KMS-11 (cell line): ENCODE data around the gene GALNT2.

Experiments used
- H2AFZ ChIP-seq: fragments of 200-600 bp; sonication (generic); 2 replicates; pipeline ENCODE4 v1.6.1; 2016; ENCODE audit warnings: antibody characterized with exemption, mixed run types, low read depth
- H3K27ac ChIP-seq: fragments of 200-600 bp; sonication (generic); 2 replicates; pipeline ENCODE4 v1.6.1; 2016; ENCODE audit warnings: mild to moderate bottlenecking, mixed run types
- H3K27me3 ChIP-seq: fragments of 200-600 bp; sonication (generic); 2 replicates; pipeline ENCODE4 v1.6.1; 2017; ENCODE audit warnings: mild to moderate bottlenecking, low read depth, mixed run types, moderate library complexity; ENCODE audit not compliant: insufficient read depth
- H3K36me3 ChIP-seq: fragments of 200-600 bp; sonication (generic); 2 replicates; pipeline ENCODE4 v1.6.1; 2017; ENCODE audit warnings: mild to moderate bottlenecking, mixed run types; ENCODE audit not compliant: insufficient read depth
- H3K4me1 ChIP-seq: fragments of 200-600 bp; sonication (generic); 2 replicates; pipeline ENCODE4 v1.6.1; 2016; ENCODE audit warnings: mild to moderate bottlenecking, low read depth, mixed run types; ENCODE audit not compliant: poor library complexity, severe bottlenecking
- H3K4me2 ChIP-seq: fragments of 200-600 bp; sonication (generic); 2 replicates; pipeline ENCODE4 v1.7.0; 2016; ENCODE audit warnings: mild to moderate bottlenecking, mixed run types
- H3K4me3 ChIP-seq: fragments of 200-600 bp; sonication (generic); IDR thresholded peaks from 2 replicates; pipeline ENCODE4 v1.6.1; 2017; ENCODE audit warnings: low read depth, low read length, mixed read lengths; ENCODE audit not compliant: insufficient read depth
- H3K79me2 ChIP-seq: fragments of 200-600 bp; sonication (generic); 2 replicates; pipeline ENCODE4 v1.6.1; 2016; ENCODE audit warnings: low read depth, mixed run types; ENCODE audit not compliant: insufficient read depth
- H3K9ac ChIP-seq: fragments of 200-600 bp; sonication (generic); 2 replicates; pipeline ENCODE4 v1.6.1; 2016; ENCODE audit warnings: mild to moderate bottlenecking, mixed run types
- H4K20me1 ChIP-seq: fragments of 200-600 bp; sonication (generic); 2 replicates; pipeline ENCODE4 v1.6.1; 2016; ENCODE audit warnings: mild to moderate bottlenecking, mixed run types; ENCODE audit not compliant: insufficient read depth
- CTCF ChIP-seq: fragments of 200-600 bp; sonication (generic); conservative IDR thresholded peaks from 2 replicates; pipeline ENCODE4 v1.6.1; 2017; ENCODE audit warnings: low read depth, mild to moderate bottlenecking, antibody characterized with exemption, low read length, moderate library complexity, mixed read lengths

Gene GALNT2

GRCh38 chr1:230251644-230252191 lies 184.7 kb downstream of the GALNT2 start:
- Histone ChIP-seq H3K27me3 (no peaks in the 10 kb centered on the region), H3K9ac (no peak overlapping the region), H2AFZ (no peak overlapping the region), H3K4me1 (no peaks in the 10 kb centered on the region), H3K4me3 (no peak overlapping the region), H3K36me3 (no peaks in the 10 kb centered on the region; the same call in 1 of the 2 replicates), H3K79me2 (no peaks in the 10 kb centered on the region), H3K4me2 (no peak overlapping the region), H4K20me1 (no peaks in the 10 kb centered on the region), H3K27ac (no peak overlapping the region)
- no peak for TF ChIP-seq CTCF

GRCh38 chr1:230253150-230253549 lies 186.1 kb downstream of the GALNT2 start:
- no peak for TF ChIP-seq CTCF
- H3K4me1 ChIP-seq = no peaks in the 10 kb centered on the region
- H3K9ac ChIP-seq = no peak overlapping the region
- H3K27me3 ChIP-seq = no peaks in the 10 kb centered on the region
- no peaks in the 10 kb centered on the region; the same call in 1 of the 2 replicates for H3K36me3 ChIP-seq
- no peaks in the 10 kb centered on the region for H4K20me1 ChIP-seq
- H3K27ac ChIP-seq = no peak overlapping the region
- no peak overlapping the region for H2AFZ ChIP-seq
- H3K4me3 ChIP-seq = no peak overlapping the region
- no peaks in the 10 kb centered on the region for H3K79me2 ChIP-seq
- H3K4me2 ChIP-seq = no peak overlapping the region

GRCh38 chr1:230254265-230254664 lies 187.2 kb downstream of the GALNT2 start:
- no peaks in the 10 kb centered on the region for H3K4me1 ChIP-seq
- no peak overlapping the region for H2AFZ ChIP-seq
- no peak overlapping the region for H3K9ac ChIP-seq
- H3K4me3 ChIP-seq = no peak overlapping the region
- no peak for TF ChIP-seq CTCF
- no peaks in the 10 kb centered on the region for H4K20me1 ChIP-seq
- no peaks in the 10 kb centered on the region for H3K27me3 ChIP-seq
- H3K4me2 ChIP-seq = no peak overlapping the region
- no peaks in the 10 kb centered on the region; the same call in 1 of the 2 replicates for H3K36me3 ChIP-seq
- no peak overlapping the region for H3K27ac ChIP-seq
- H3K79me2 ChIP-seq = no peaks in the 10 kb centered on the region

GRCh38 chr1:230255116-230255515 lies 188.1 kb downstream of the GALNT2 start:
- Histone ChIP-seq H3K9ac (no peak overlapping the region), H3K36me3 (no peaks in the 10 kb centered on the region; the same call in 1 of the 2 replicates), H3K4me3 (no peak overlapping the region), H3K27ac (no peak overlapping the region), H3K4me1 (no peaks in the 10 kb centered on the region), H4K20me1 (no peaks in the 10 kb centered on the region), H3K27me3 (no peaks in the 10 kb centered on the region), H2AFZ (no peak overlapping the region), H3K79me2 (no peaks in the 10 kb centered on the region), H3K4me2 (no peak overlapping the region)
- TF ChIP-seq CTCF = no peak
